Activated T-helper 9 cell treated with anti-CD3 and anti-CD28 coated beads, Interleukin-2, amount 50 U/mL, for 16 hours (primary cell): ENCODE measurements around the gene PAK6.

Experiments
- DNase-seq: peaks from one replicate; pipeline ENCODE4 v3.0.0-alpha.2; 2020; ENCODE audit warnings: low read depth

Gene PAK6

DNA sequence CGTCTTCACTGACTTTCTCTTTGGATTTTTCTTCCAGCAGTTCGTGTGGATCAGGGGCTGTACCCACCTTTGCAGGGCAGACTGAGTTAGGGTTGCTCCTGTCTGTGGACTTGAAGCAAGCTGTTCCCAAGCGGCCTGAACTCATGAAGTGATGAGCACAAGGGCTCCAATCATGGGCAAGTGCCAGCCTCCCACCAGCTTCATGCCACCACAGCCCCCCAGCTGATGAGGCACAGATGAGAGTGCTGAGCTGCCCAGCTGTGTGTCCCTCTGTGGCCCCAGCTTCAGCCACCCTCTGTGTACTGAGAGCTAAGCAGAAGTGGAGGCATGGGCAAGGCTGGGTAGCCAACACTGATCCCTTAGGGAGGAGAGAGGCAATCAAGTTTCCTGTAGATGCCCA is 72.1 kb downstream of the PAK6 start:
- DNase-seq, result no peak

- DNase-seq, result no peak
Observed at GRCh38 chr15:40312370-40313158, 73.7 kb downstream of the PAK6 start.

DNA sequence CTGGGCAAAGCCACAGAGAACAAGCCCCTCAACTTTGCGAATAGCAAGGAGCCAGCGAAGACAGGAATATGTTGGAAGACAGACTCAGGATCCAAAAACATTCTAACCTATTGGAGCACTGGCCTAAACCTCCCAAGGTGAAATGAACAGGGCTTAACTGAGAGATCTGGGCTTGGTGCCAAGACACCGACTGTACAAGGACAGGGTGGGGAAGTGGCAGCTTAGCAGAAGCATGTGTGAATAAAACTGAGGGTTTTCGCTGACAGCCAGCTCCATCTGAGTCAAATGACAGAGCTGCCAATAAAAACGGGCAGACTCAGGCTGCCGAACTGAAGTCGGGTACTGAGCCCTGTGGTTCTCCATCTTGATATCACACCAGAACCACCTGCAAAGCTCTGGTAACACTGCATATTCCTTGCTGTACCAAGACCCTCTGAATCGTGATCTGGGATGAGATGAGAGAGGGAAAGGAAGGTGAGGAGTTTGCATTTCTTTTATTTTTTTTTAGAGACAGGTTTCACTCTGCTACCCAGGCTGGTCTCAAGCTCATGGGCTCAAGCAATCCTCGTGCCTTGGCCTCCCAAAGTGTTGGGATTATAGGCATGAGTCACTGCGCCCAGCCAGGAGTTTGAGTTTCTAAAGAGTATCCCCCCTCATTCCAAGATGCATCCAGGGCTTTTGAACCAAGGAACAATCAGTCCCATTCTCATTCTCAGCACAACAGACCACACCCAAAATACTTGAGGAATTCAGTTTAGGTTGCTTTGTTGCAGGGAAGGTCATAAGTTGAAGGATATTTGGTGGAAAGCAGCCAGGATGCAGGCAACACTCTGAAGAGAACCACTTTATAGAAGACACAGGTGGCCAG is 74.9 kb downstream of the PAK6 start:
- no peak for DNase-seq

GRCh38 chr15:40314723-40315276 is 75.9 kb downstream of the PAK6 start:
- DNase-seq, result no peak

- no peak for DNase-seq
Observed at GRCh38 chr15:40316931-40317330, 78.1 kb downstream of the PAK6 start.

DNA sequence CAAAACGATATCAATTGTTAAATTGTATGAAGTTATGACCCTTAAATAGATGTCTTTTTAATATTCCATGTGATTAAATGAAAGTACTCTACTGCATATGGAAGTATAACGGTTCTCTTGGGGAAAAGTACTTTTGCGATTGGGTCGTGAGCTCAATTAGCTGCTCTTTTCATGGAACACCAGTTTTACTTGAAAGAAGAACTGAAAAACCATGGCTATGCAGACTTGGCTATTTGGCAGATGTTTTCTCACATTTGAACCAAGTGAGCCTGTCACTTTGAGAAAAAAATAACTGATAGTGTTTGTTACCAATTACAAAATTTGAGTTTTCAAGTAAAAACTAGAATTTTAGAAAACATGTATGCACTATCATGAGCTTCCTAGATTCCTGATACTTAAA is 78.7 kb downstream of the PAK6 start:
- DNase-seq, result no peak

DNA sequence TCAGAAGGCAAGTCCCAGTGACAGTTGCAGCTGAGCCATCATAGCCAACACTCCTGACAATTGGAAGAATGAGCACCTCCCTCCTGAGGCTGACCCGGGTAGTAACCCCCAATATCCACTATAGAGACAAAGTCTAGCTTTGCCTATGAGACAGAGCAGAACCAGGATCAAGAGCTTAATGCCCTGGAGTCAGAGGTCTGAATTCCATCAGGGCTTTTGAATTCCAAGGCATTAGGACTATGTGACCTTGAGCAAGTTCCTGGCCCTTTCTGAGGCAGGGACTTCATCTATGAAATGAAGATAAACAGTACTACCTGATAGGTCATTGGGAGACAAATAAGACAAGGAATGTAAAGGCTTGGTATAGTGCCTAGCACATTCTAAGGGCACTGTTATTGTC is 81.5 kb downstream of the PAK6 start:
- DNase-seq, result no peak

DNA sequence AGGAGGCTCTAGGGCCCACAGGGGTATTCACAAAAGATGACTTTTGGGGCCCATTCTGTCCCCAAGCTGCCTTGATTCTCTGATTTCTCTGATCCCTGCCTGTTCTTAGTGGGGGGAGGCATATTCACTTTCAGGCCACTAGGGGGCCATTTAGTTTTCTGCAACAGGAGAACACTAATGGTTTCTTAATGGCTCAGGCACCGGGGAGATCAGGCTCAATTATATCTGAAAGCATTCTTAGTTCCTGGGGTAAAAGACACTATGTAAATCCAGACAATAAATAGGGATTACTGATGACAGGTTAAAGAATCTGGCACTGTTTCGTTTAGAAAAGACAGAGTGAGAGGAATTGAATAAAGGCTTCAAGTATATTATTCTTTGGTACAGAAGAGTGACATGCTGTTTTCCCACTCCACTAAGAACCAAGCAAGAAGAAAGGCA is 82.1 kb downstream of the PAK6 start:
- DNase-seq, result peak; percentile 23

DNA sequence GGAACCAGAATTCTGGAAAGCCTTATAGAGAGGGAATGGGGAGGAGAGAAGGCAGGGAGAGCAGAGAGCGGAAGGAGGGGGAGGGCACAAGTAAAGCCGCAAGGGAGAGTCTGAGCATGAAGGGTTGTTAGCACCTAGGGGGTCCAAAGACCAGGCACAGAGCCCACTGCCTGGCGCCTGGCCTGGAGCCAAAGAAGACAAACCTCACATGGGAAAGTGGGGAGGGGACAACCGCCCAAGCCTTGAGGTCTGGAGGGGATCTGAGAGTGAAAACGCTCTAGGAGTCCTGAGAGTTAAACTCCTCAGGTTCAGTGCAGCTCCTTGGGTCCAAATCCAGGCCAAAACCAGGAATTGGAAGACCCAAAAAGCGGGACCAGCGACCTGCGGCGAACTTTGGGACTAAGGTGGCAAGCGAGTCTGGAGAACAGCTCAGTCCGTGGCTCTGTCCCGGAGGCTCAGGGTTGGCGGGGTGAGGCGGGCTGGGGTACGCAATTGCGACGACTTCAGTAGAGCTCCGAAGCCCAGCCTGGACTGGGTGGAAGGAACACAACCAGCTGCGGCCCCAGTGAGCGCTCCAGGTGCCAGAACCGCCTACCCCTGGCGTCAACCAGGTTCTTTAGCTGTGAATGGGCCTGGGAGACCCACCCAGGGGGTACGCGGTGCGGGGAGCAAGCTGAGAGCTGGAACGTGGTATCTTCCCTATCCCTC is 83.8 kb downstream of the PAK6 start:
- DNase-seq, result no peak

GRCh38 chr15:40323239-40323952 is 84.5 kb downstream of the PAK6 start, which contains the start of gene INAFM2:
Gene INAFM2, plus strand, starts transcription at chr15:40323692. Its CDS starts 364 bp downstream, at chr15:40324056.
- DNase-seq, result peak; percentile 86

- no peak for DNase-seq
Observed at GRCh38 chr15:40323953-40324937, 85.4 kb downstream of the PAK6 start.

DNA sequence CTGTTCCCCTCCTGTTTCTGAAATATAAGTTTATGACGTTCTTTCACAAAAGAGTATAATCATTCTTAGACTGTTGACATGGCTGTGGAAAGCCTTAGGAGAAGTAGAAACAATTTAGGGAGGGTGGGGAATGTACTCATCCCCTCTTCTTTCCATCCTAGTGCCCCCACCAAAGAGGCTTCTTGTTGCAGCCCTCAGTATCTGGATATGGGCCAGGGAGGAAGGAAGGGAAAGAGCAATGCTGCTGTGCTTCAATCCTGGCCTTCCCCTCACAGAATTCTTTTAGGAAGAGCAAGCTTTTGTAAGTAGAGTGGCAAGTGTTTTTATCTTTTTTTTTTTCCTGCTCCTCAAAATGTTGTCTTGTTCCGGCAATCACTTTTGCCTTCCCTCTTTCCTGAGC is 86.3 kb downstream of the PAK6 start:
- DNase-seq, result no peak

- DNase-seq, result no peak
Observed at GRCh38 chr15:40325700-40326099, 86.8 kb downstream of the PAK6 start.
